PC-9 (cell line): ENCODE results near the gene RBP5.

Experiments
- EZH2 ChIP-seq: fragments of 200-600 bp; sonication (generic); IDR thresholded peaks from 2 replicates; pipeline ENCODE4 v1.8.0; 2017; ENCODE audit warnings: antibody characterized with exemption, low read depth
- TF ChIP-seq, protein P1 (sequence below): fragments of 200-600 bp; sonication (generic); conservative IDR thresholded peaks from 2 replicates; pipeline ENCODE4 v1.6.1; 2017; ENCODE audit warnings: mixed run types, antibody characterized with exemption, mild to moderate bottlenecking, moderate library complexity

DNA sequence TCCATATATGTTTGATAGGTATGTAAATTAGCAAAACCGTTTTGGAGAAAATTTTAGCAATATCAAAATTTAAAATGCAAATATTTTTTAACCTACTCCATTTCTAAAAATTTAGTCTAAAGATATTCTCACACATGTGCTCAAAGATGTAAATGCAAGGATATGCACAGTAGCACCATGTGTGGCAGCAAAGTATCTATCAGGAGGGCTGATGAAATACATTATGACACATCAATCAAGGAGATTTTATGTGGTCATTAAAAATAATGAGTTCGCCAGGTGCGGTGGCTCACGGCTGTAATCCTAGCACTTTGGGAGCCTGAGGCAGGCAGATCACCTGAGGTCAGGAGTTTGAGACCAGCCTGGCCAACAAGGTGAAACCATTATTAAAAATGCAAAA, 28.4 kb downstream of the RBP5 start:
- TF ChIP-seq, protein P1, sequence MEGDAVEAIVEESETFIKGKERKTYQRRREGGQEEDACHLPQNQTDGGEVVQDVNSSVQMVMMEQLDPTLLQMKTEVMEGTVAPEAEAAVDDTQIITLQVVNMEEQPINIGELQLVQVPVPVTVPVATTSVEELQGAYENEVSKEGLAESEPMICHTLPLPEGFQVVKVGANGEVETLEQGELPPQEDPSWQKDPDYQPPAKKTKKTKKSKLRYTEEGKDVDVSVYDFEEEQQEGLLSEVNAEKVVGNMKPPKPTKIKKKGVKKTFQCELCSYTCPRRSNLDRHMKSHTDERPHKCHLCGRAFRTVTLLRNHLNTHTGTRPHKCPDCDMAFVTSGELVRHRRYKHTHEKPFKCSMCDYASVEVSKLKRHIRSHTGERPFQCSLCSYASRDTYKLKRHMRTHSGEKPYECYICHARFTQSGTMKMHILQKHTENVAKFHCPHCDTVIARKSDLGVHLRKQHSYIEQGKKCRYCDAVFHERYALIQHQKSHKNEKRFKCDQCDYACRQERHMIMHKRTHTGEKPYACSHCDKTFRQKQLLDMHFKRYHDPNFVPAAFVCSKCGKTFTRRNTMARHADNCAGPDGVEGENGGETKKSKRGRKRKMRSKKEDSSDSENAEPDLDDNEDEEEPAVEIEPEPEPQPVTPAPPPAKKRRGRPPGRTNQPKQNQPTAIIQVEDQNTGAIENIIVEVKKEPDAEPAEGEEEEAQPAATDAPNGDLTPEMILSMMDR, result no peak
- TF ChIP-seq EZH2, result no peak
